NCI-H2227 (cell line): ENCODE data around the gene TMEM80.

ENCODE experiments used
- DNase-seq: peaks from one replicate; lab custom pipeline; 2025; ENCODE audit not compliant: unreplicated experiment; lab: John Stamatoyannopoulos, UW

The TMEM80 gene

DNA sequence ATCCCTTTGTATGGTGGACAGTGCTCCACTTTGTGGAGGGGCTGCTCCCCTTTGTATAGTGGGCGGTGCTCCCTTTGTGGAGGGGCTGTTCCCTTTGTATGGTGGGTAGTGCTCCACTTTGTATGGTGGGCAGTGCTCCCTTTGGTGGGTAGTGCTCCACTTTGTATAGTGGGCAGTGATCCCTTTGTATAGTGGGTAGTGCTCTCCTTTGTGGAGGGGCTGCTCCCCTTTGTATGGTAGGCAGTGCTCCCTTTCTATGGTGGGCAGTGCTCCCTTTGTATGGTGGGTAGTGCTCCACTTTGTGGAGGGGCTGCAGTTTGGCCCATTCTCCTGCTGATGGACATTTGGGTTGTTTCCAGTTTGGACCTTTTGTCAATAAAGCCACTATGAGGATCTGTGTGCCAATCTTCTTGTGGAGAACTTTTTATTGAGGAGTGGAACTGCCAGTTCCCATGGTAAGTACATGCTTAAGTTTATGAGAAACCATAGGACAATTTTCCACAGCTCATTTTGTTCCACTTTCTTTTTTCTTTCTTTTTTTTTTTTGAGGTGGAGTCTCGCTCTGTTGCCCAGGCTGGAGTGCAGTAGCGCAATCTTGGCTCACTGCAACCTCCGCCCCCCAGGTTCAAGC, 47.1 kb downstream of the TMEM80 start:
- no peak for DNase-seq

- no peak for DNase-seq
These were observed 49.8 kb downstream of the TMEM80 start for GRCh38 chr11:745428-745827.

DNA sequence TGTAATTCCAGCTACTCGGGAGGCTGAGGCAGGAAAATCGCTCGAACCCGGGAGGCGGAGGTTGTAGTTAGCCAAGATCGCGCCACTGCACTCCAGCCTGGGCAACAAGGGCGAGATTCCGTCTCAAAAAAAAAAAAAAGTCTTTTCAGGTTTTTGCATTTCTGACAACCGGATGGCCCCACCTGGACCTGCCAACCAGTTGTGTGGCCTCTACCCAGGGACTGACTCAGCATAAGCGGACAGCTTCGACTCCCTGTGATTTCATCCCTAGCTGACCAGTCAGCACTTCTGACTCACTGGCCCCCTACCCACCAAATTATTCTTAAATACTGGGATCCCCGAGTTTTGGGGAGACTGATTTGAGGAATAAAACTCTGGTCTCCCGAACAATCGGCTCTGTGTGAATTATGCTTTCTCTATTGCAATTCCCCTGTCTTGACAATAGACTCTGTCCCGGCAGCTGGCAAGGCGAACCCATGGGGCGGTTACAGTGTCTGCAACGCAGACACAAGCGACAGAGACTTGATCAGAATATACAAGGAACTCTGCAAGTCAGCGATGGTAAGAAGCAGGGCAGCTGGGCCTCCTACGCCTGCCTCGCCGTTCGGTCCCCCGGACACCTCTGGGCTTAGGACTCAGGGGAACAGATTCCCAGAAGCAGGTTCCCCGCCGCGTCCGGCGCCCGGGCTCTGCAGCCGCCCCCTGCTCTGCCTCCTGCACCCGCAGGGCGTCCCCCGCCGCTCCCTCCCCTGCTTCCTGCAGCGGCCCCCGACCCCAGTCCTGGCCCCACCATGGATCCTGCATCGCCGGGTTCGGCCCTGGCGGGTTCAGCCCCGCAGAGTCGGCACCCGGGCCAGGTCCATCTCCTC, 50.9 kb downstream of the TMEM80 start:
- peak; percentile 75 for DNase-seq

GRCh38 chr11:747158-748006, 51.8 kb downstream of the TMEM80 start, which contains the start of gene TALDO1:
TSS of gene TALDO1 (plus strand) at chr11:747464. CDS start at chr11:747482, 18 bp downstream.
- DNase-seq = peak; percentile 98

DNA sequence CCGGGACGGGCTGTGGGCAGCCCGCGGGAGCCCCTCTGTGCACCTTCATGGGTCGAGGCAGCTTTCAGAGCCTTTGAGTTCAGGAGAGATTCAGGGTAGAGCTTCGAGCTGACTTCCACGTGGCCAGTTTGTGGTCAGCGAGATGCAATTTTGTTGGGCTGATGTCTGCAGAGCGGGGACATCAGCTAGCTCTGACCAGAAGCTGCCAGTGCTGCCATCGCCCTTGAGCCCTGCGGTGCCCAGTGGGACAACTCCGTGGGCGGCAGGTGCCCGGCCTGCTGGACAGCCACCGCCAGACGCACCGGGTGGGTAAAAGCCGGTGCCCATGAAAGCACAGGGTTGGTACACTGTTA, 52.4 kb downstream of the TMEM80 start:
- no peak for DNase-seq

DNA sequence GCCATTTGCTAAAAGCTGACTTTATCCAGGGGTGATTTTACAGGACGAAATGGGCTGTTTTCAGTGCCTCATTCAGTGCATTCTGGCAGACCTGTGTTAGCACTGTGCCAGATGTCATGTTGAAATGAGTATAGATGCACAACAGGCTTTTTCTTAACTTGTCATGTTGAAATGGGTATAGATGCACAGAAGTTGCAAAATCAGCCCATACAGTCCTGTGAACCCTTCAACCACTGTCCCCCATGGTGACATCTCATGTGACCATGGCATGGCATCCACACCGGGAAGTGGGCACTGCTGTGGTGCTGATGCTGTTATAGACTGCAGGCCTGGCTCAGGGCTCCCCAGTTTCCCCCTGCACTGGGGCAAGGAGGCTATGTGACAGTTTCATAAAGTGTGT, 54.1 kb downstream of the TMEM80 start:
- DNase-seq = no peak
